G401 (cell line): Measurements from ENCODE around the gene FEZF2. TPM values are rescaled to one million over a fixed set of nuclear protein-coding genes. Genes with fewer than 3 reads are reported as not detected.

Source experiments
- DNase-seq: peaks from one replicate; pipeline ENCODE4 v3.0.0-alpha.2; 2015; ENCODE audit warnings: low spot score
- in situ Hi-C: cut with HindIII; loops from 2 replicates; pipeline ENCODE4 v1.10.0; 2016; ENCODE audit warnings: low sequenced_read_pairs, mixed read lengths
- total RNA-seq: library from RNA; depleted of rRNA; stranded (reverse); fragments of >200 nt; shearing (Covaris generic); gene quantifications from 2 replicates; pipeline ENCODE4 v1.2.3, GENCODE V29; 2014; rRNA removed

Gene FEZF2
- not detected in 2 replicates for total RNA-seq

GRCh38 chr3:62373215-62373614 lies at the start of gene FEZF2:
TSS of gene FEZF2 (minus strand) at chr3:62373550. CDS start at chr3:62372868, 682 bp downstream.
- no peak for DNase-seq
- in situ Hi-C loops = no loop called here

DNA sequence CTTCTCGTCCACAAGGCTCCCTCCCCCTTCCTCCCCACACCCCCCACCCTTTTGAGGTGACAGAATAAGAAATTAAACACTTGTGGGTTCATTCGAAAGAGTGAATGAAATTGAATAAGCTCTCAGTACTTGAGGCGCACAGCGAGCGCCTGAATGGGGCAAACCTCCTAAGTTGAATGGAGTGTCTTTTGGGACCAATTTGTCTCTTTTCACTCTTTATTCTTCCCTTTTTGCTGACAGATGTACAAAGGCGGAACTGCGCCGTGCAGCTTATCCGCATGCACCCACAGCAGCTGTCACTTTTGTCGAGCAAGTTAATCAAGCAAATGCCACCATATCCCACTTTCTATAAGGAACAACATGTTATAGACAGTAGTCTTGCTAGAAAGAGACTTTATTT lies 47.9 kb upstream of the FEZF2 start:
- in situ Hi-C loops = no loop called here
- DNase-seq = no peak

DNA sequence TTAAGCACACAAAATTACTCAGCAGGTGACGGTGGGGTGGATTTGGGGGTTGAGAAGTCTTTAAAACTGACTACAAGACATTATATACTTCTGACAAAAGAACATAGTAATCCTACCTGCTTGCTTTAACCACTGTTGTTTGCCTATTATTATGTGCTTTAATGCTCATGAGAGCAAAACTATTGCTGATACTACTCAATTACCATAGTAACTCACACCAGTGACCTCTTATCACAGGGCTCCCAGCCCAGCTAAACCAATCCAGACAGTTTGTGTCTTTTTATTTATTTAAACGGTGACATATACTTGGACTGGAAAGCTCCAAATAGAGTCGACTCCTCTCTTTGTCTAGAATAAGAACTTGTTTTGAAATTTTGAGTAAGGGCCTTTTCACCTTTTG lies 42.8 kb upstream of the FEZF2 start:
- no peak for DNase-seq
- in situ Hi-C loops = no loop called here

GRCh38 chr3:62415312-62415801 lies 42.0 kb upstream of the FEZF2 start:
- in situ Hi-C loops = no loop called here
- peak; percentile 92 for DNase-seq

GRCh38 chr3:62414786-62415185 lies 41.4 kb upstream of the FEZF2 start:
- in situ Hi-C loops = no loop called here
- no peak for DNase-seq

GRCh38 chr3:62413687-62414086 lies 40.3 kb upstream of the FEZF2 start:
- no peak for DNase-seq
- in situ Hi-C loops = no loop called here

GRCh38 chr3:62406945-62407344 lies 33.6 kb upstream of the FEZF2 start:
- in situ Hi-C loops = no loop called here
- no peak for DNase-seq

- DNase-seq = no peak
- in situ Hi-C loops = no loop called here
Measured at GRCh38 chr3:62405566-62405965, 32.2 kb upstream of the FEZF2 start.

GRCh38 chr3:62405135-62405534 lies 31.8 kb upstream of the FEZF2 start:
- in situ Hi-C loops = no loop called here
- DNase-seq = no peak

- DNase-seq = no peak
- in situ Hi-C loops = no loop called here
Measured at GRCh38 chr3:62404321-62404720, 31.0 kb upstream of the FEZF2 start.

GRCh38 chr3:62403765-62404164 lies 30.4 kb upstream of the FEZF2 start:
- no peak for DNase-seq
- in situ Hi-C loops = no loop called here

GRCh38 chr3:62392626-62393292 lies 19.4 kb upstream of the FEZF2 start:
- no peak for DNase-seq
- in situ Hi-C loops = no loop called here

- in situ Hi-C loops = no loop called here
- DNase-seq = no peak
Measured at GRCh38 chr3:62387251-62387650, 13.9 kb upstream of the FEZF2 start.

GRCh38 chr3:62379321-62379798 lies 6.0 kb upstream of the FEZF2 start:
- DNase-seq = no peak
- in situ Hi-C loops = no loop called here

DNA sequence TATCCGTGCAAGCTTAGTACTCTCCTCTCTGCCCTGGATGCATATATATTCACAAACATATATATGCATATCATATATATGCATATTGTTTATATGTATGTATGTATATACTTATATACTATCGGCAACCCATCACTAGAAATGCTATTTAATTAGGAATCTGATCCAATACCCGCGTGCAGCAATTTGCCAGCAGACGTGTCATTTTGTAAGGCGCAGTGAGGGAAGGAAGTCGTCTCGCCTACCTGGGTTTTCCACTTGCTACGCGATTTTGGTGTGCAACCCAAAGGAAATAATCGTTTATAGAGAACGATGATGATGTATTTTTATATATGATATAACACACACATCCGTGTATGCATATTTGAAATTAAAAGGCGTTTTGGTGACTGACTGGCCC lies 5.6 kb upstream of the FEZF2 start:
- in situ Hi-C loops = no loop called here
- peak; percentile 9 for DNase-seq

DNA sequence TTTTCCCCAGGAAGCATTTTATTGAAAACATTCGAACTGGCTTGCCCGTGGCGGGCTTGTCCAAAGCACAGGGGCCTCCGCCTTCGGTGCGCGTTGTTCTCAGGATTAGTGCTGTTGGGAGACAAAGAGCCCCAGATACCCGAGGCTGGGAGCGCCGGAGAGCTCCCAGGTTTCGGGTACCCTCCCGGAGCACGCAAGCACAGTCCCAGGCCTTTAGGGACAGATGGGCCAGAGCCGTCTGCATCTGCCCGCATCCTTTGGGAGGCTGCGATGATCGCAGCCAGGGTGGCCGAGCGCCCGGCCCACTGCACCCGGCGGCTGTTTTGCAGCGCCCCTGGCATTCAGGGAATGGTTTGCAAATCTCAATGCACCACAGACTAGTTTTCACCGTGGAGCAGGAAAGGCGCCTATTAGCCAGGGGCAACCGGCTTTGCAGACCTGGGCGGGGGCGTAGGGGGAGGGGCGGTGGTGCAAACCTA lies 5.0 kb upstream of the FEZF2 start:
- DNase-seq = peak; percentile 3
- in situ Hi-C loops = no loop called here

DNA sequence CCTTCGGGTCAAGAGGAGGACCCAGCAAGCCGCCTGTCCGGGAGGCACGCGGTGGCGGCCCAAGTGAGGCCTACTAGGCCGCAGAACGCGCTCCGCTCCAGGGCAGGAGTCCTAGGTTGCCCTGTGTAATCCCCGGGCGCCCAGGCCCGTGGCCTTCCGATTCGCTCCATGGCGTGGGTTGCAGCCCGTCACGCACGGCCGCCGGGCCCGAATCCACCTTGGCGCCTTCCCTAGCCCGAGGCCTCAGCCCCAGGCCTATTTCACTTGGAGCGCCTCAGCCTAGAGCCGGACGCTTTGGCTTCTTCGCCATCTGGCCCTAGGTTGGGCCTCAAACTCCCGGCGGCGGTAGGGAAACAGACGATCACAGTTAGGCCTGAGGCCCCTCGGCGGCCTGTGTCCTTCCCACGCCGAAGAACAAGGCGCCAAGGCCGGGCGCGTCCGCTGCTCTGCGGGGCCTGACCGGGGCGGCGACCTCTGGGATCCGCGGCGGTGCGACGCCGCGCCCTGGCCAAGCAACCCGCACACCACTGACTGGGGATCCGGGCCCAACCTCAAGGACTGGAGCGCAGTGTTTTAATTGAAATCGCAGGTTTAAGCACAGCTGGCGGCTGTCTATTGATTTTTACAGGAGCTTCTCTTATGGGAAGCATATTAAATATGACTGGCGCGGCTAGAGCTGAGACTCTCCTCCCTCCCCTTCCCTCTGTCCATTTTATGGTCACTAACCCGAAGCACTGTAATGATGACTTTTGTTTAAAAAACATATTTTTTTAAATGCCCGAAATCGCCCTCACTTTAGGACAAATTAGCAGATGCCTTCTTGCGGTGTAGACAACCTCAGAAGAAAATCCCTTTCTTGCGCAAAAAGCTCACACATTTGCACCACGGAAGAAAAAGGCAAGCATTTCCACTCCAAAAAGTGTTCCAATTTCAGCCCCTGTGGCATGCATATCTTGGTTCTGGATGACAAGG lies 3.8 kb upstream of the FEZF2 start:
- DNase-seq = no peak
- in situ Hi-C loops = no loop called here

DNA sequence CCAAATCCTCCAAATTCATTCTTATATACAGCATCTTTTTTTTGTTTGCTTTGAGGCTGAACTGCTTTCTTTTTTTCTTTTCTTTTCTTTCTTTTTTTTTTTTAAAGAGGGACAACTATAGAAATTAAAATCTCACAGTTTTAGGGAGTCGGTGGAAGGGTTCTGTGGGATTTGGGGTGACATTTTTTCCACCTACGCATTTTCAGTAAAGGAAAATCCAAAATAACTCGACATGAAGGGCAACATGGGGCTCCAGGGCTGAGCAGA lies 3.0 kb upstream of the FEZF2 start:
- DNase-seq = no peak
- in situ Hi-C loops = no loop called here

- in situ Hi-C loops = no loop called here
- no peak for DNase-seq
Measured at GRCh38 chr3:62375655-62376453, 2.5 kb upstream of the FEZF2 start.
